GM10266 (cell line): ENCODE data around the gene HNRNPA3.
A peak's percentile ranks its signal among the peaks of the same experiment; 100 is the strongest.
"Not testable (repeated sequence)": the region's sequence is repeated elsewhere in the genome, so short reads cannot be mapped to it uniquely, and the experiment has no call there.

ENCODE experiments used
- DNase-seq: peaks from one replicate; pipeline ENCODE4 v3.0.0; 2012; ENCODE audit errors: extremely low spot score
- TF ChIP-seq, protein P1 (sequence below): IDR thresholded peaks from 2 replicates; pipeline ENCODE4 v1.5.1; 2012; ENCODE audit warnings: mild to moderate bottlenecking, low read depth; ENCODE audit not compliant: control insufficient read depth, insufficient read depth; ENCODE audit errors: missing control alignments

The HNRNPA3 gene

DNA sequence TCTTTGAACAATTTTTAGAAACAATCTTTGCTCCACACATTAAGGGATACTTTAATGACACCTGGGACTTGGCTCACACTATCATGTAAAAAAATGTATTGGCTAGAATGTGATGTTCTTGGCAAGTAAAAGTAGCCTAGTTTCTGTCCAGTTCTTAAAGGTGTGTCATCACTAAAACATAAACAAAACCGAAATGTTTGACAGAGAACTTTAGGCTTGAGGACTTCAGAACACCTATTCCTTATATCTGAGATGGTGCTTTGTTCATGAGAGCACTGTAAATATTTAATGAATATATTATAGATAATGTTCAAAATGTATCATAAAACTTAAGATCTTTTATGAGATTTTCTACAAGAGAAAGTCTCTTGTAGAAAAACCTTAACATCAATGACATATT, 19.8 kb upstream of the HNRNPA3 start:
- TF ChIP-seq, protein P1, sequence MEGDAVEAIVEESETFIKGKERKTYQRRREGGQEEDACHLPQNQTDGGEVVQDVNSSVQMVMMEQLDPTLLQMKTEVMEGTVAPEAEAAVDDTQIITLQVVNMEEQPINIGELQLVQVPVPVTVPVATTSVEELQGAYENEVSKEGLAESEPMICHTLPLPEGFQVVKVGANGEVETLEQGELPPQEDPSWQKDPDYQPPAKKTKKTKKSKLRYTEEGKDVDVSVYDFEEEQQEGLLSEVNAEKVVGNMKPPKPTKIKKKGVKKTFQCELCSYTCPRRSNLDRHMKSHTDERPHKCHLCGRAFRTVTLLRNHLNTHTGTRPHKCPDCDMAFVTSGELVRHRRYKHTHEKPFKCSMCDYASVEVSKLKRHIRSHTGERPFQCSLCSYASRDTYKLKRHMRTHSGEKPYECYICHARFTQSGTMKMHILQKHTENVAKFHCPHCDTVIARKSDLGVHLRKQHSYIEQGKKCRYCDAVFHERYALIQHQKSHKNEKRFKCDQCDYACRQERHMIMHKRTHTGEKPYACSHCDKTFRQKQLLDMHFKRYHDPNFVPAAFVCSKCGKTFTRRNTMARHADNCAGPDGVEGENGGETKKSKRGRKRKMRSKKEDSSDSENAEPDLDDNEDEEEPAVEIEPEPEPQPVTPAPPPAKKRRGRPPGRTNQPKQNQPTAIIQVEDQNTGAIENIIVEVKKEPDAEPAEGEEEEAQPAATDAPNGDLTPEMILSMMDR = no peak

DNA sequence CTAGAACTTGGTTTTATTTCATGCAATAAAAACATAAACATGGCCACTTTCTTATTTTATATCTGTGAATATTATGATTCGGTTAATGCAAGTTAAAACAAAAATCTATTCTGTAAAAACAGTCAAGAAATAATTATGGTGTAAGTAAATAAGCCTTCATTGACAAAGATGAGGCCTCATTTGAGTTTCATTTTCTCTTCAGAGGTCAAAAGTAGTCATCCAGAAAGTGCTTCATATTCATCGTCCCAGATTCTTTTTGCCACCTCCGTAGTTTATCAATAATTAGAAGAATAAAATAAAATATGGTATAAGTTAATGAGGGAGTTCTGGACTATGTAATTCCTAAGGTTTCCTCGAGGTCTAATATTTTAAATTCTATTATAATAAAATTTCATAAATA, 19.4 kb upstream of the HNRNPA3 start:
- peak; percentile 40 for DNase-seq
- TF ChIP-seq, protein P1 = no peak

More for the DNA sequence above, 19.8 kb upstream of the HNRNPA3 start:
- no peak for DNase-seq

DNA sequence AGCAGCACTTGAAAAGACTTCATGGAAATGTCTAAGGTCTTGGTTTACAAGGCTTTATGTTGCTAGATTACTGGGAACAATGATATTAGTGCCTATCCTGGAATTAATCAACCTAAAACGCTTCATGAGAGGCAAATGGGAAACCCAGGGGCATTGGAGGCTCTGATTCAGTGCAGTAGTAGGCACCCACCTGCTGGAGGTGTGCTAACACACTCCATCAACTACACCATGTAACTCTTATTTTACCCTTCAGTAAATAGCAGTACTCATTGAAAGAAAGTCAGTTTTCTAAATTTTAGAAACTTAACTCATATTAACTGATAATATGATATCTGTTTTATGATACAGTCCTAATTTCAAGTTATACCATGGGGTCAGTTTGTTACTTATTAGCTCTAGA, 17.4 kb upstream of the HNRNPA3 start:
- TF ChIP-seq, protein P1 = peak; percentile 27
- no peak for DNase-seq

DNA sequence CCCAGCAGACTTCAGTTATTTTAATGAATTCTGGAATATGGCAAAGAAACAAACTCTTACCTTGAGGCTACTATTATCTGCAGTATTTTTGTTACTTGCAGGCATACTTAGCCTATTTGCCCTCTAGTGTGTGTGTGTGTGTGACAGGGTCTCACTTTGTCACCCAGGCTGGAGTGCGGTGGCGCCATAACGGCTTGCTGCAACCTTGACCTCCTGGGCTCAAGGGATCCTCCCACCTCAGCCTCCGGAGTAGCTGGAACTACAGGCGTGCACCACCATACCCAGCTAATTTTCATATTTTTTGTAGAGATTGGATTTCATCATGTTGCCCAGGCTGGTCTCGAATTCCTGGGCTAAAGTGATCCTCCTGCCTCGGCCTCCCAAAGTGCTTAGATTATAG, 12.2 kb upstream of the HNRNPA3 start:
- not testable (repeated sequence) for DNase-seq

DNA sequence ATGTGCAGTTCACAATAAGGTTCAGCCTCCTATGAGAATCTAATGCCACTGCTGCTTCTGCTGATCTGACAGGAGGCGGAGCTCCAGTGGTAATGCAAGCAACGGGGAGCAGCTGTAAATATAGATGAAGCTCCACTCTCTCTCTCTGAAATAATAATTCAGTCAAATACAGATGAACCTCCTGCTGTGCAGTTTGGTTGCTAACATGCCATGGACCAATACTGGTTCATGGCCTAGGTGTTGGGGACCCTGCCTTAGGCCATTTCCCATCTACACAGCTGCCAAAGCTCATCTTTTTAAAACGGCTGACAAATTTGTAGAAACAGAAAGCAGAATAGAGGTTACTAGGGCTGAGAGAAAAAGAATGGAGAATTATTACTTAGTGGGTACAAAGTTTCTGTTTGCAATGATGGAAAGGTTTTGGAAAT, 10.7 kb upstream of the HNRNPA3 start:
- no peak for DNase-seq
- TF ChIP-seq, protein P1 = no peak

DNA sequence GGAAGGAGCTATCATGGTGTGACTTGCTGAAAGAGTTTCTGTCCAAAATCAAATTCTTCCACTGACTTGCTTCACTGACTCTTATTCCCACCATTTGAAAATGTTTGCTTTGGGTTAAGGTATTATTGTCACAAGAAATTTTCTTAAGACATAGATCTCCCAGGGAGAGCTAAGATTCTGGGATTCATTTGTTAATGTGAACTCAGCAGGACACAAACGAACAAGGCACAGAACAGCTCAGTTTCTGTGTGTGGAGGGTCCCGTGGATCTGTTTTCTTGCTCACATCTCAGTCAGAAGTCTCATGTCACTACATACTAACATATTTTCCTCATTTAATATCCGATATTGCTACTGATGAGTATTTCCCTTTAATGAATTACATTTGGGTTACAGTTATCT, 8.2 kb upstream of the HNRNPA3 start:
- DNase-seq = no peak
- TF ChIP-seq, protein P1 = no peak

DNA sequence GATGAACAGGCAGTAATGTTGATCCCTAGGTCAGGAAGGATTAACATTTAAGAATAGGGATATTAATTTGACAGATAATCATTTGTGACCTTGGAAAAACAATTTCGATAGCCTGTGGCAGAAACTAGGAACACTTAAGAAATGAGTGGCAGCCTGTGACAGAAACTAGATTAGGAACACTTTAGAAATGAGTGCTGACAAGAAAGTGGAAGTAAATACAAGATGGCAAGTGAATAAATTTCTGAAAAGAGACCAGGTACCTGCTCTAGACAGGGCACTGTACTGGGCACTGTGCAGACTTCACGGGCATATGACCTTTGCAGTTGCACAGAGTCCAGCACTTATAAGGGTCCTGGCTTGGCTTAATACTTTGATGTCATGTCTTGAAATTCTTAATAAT, 5.5 kb upstream of the HNRNPA3 start:
- DNase-seq = peak; percentile 41
- TF ChIP-seq, protein P1 = no peak

DNA sequence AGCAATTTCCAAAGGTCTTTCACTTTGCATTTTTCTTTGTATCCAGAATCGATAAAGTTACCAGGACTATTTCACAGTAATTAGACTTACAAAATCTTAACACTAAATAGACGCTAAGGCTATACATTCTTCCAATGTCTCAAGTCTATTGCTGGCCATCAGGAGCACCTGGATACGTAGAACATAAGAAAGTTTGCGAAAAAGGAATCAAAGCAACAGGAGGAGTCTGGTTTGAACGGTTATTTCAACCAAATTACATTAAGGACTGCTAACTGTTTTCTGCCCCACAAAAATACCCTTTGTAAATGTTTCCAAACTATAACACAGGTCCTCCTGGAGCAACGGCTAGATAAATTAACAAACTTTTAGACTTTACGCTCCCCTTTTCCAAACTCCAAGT, 1.4 kb upstream of the HNRNPA3 start:
- DNase-seq = no peak
- TF ChIP-seq, protein P1 = no peak
